ENCODE results near the gene OSBPL1A. TPM values are rescaled to one million over a fixed set of nuclear protein-coding genes. Genes with fewer than 3 reads are reported as not detected.

The OSBPL1A gene
- total RNA-seq, 6 donors from 2014 or later, result 33.3 to 64.5 (median 55.4) TPM

DNA sequence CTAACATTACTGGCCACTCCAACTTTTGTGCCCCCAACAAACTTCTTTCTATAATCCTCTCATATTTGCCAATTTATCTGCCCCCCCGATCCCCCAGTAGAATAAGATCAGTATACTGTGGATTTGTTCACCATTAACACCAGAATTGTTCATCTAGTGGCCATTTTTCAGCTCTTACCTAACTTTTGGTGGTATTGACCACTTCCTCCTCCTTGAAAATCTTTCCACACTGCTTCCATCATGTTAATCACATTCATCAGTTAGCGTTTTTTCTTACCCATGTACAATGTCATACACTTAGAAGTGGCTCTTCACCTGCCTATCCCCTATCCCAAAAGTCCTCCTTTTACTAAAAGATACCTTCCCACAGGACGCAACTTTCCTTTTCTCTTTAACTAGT, 35.0 kb upstream of the OSBPL1A start:
- H3K9me3 ChIP-seq, result no peaks in the 10 kb centered on the region
- ATAC-seq (ENCODE audit: low FRiP score in 2 of 2) (no peak), DNase-seq (no peak)
- H3K36me3 ChIP-seq, result peaks cover 0 to 27% (median 2%) of the 10 kb centered on the region in 4 donors
- peaks cover under 1 to 9% (median 3%) of the 10 kb centered on the region in 4 donors for H3K4me1 ChIP-seq
- no peaks in the 10 kb centered on the region for H3K27me3 ChIP-seq
- no peak overlapping the region for H3K27ac ChIP-seq
- no peak overlapping the region for H3K4me3 ChIP-seq
- 86 to 95% methylated on average over 3 of the region's 3 CpGs for WGBS, 2 donors
- TF ChIP-seq EP300 (IDR thresholded peaks at IDR 0.05) (no peak), POLR2AphosphoS5 (IDR thresholded peaks at IDR 0.05) (no peak), POLR2A (IDR thresholded peaks at IDR 0.05) (no peak)
- TF ChIP-seq, protein P1, sequence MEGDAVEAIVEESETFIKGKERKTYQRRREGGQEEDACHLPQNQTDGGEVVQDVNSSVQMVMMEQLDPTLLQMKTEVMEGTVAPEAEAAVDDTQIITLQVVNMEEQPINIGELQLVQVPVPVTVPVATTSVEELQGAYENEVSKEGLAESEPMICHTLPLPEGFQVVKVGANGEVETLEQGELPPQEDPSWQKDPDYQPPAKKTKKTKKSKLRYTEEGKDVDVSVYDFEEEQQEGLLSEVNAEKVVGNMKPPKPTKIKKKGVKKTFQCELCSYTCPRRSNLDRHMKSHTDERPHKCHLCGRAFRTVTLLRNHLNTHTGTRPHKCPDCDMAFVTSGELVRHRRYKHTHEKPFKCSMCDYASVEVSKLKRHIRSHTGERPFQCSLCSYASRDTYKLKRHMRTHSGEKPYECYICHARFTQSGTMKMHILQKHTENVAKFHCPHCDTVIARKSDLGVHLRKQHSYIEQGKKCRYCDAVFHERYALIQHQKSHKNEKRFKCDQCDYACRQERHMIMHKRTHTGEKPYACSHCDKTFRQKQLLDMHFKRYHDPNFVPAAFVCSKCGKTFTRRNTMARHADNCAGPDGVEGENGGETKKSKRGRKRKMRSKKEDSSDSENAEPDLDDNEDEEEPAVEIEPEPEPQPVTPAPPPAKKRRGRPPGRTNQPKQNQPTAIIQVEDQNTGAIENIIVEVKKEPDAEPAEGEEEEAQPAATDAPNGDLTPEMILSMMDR (IDR thresholded peaks at IDR 0.05), result no peak

DNA sequence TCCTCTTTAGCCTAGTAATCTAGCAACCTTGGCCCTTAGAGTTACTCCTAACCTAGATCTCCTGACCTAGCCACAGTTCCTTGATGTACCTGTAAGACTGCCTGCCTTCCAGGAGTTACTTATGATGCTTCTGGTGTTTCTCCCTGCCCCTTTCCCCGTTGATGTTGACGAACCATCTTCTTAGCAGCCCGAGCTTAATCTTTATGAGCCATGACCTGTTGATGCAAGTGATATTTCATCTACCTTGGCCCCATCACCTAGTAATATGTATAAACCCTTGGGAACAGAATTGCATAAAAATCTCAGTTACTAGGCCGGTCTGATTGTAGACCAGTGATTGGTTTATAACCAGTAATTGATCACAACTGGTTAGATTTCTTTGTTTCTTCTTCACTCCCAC, 31.6 kb upstream of the OSBPL1A start:
- 96 to 99% methylated on average over 4 of the region's 4 CpGs for WGBS, 2 donors
- Histone ChIP-seq H3K9me3 (peaks cover 0 to 3% (median 0%) of the 10 kb centered on the region in 4 donors), H3K36me3 (peaks cover 0 to 17% (median 0%) of the 10 kb centered on the region in 4 donors), H3K27ac (no peak overlapping the region), H3K4me1 (peaks cover 5 to 18% (median 9%) of the 10 kb centered on the region in 4 donors), H3K27me3 (no peaks in the 10 kb centered on the region), H3K4me3 (no peak overlapping the region)
- TF ChIP-seq, protein P1 (IDR thresholded peaks at IDR 0.05), result no peak
- TF ChIP-seq POLR2A (IDR thresholded peaks at IDR 0.05) (no peak), EP300 (IDR thresholded peaks at IDR 0.05) (no peak), POLR2AphosphoS5 (IDR thresholded peaks at IDR 0.05) (no peak)
- DNase-seq (no peak), ATAC-seq (ENCODE audit: low FRiP score in 2 of 2) (no peak)

GRCh38 chr18:24428709-24429108, 31.1 kb upstream of the OSBPL1A start:
- H3K27ac ChIP-seq, result no peak overlapping the region
- H3K4me1 ChIP-seq, result peaks cover 5 to 18% (median 9%) of the 10 kb centered on the region in 4 donors
- no peak overlapping the region for H3K4me3 ChIP-seq
- H3K27me3 ChIP-seq, result no peaks in the 10 kb centered on the region
- H3K9me3 ChIP-seq, result peaks cover 0 to 3% (median 0%) of the 10 kb centered on the region in 4 donors
- H3K36me3 ChIP-seq, result peaks cover 0 to 17% (median 0%) of the 10 kb centered on the region in 4 donors
- TF ChIP-seq EP300 (IDR thresholded peaks at IDR 0.05) (no peak), POLR2A (IDR thresholded peaks at IDR 0.05) (no peak), POLR2AphosphoS5 (IDR thresholded peaks at IDR 0.05) (no peak)
- TF ChIP-seq, protein P1 (IDR thresholded peaks at IDR 0.05), result no peak
- DNase-seq (no peak), ATAC-seq (ENCODE audit: low FRiP score in 2 of 2) (no peak)
- 78 to 86% methylated on average over 3 of the region's 3 CpGs for WGBS, 2 donors

DNA sequence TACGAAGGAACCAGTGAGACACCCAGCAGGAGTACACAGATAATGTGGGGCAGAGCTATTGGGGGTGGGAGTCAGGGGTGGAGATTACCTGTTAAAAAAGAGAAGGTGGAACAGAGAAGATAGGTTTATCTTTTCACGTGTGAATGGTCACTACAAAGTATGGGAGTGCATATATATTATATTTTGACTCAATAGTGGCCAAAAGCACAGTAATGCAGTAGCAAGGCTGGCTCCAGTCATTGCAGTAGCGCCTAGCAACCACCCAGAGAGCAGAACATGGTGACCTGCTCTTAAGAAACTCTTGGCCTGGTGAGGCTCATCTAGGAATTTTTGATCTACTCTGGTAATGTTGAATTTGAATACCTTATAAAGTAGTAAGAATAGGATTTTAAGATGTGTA, 29.9 kb upstream of the OSBPL1A start:
- DNase-seq, result no peak
- ATAC-seq (ENCODE audit: low FRiP score in 2 of 2), result no peak
- peak overlapping the region in 1 of 4 donors; percentile 83 for H3K27ac ChIP-seq
- H3K36me3 ChIP-seq, result peaks cover 0 to 17% (median 0%) of the 10 kb centered on the region in 4 donors
- H3K4me1 ChIP-seq, result peaks cover 5 to 18% (median 9%) of the 10 kb centered on the region in 4 donors
- H3K27me3 ChIP-seq, result no peaks in the 10 kb centered on the region
- TF ChIP-seq POLR2AphosphoS5 (IDR thresholded peaks at IDR 0.05) (no peak), EP300 (IDR thresholded peaks at IDR 0.05) (no peak), POLR2A (IDR thresholded peaks at IDR 0.05) (no peak)
- TF ChIP-seq, protein P1 (IDR thresholded peaks at IDR 0.05), result no peak
- H3K4me3 ChIP-seq, result peak overlapping the region in 3 of 4 donors; percentile 84 to 97 (median 86)
- WGBS, 2 donors, result 52 to 53% methylated on average over 3 of the region's 3 CpGs
- H3K9me3 ChIP-seq, result peaks cover 0 to 3% (median 0%) of the 10 kb centered on the region in 4 donors
